B cell (primary cell): ENCODE data around the gene PAGE2. TPM values are rescaled to one million over a fixed set of nuclear protein-coding genes. Genes with fewer than 3 reads are reported as not detected.
"Not testable (repeated sequence)": the region's sequence is repeated elsewhere in the genome, so short reads cannot be mapped to it uniquely, and the experiment has no call there.

Experiments used
- ATAC-seq: fragments of 200-7000 bp; cut with Tn5 transposase; one replicate; pipeline ENCODE4 v1.10.0; 2021; ENCODE audit warnings: low read depth, mild to moderate bottlenecking, moderate number of reproducible peaks, moderate library complexity
- CTCF ChIA-PET: fragments of 350-600 bp; sonication (Branson Sonifier 250); formaldehyde crosslinking; loops from one replicate; lab custom pipeline; 2021; ENCODE audit warnings: antibody characterized with exemption, inconsistent platforms; lab: Charles Lee
- POLR2A ChIA-PET: fragments of 350-600 bp; sonication (Branson Sonifier 250); formaldehyde crosslinking; loops from one replicate; lab custom pipeline; 2021; ENCODE audit warnings: antibody characterized with exemption; lab: Charles Lee
- DNase-seq: peaks from one replicate; pipeline ENCODE4 v3.0.0; 2013
- H2AFZ ChIP-seq: 2 replicates; pipeline ENCODE4 v1.6.1; 2012; ENCODE audit warnings: mild to moderate bottlenecking, low read depth, low read length; ENCODE audit not compliant: insufficient read depth, poor library complexity, severe bottlenecking
- H3K27ac ChIP-seq, 2 donors: 1 replicate in 1 of 2; 2 replicates in 1 of 2; pipeline ENCODE4 v1.5.1; 2012 to 2013; ENCODE audit warnings: low read length in 2 of 2, mild to moderate bottlenecking in 2 of 2, moderate library complexity in 1 of 2
- H3K27me3 ChIP-seq, 4 experiments: fragments of 200-600 bp in 1 of 4; sonication (generic) in 1 of 4; replicated peaks in 1 of 4; 1 replicate in 2 of 4; 2 replicates in 2 of 4; pipeline versions ENCODE4 v1.6.1 to v1.7.0; 2013 to 2016; ENCODE audit warnings: low read length in 3 of 4, mild to moderate bottlenecking in 2 of 4, mixed read lengths in 1 of 4, moderate library complexity in 1 of 4; ENCODE audit not compliant: insufficient read depth in 4 of 4, control insufficient read depth in 3 of 4; ENCODE audit errors: control extremely low read depth in 1 of 4
- H3K36me3 ChIP-seq, 2 experiments: replicated peaks in 1 of 2; 1 replicate in 1 of 2; 2 replicates in 1 of 2; pipeline versions ENCODE4 v1.6.1 to v1.7.1; 2013; ENCODE audit warnings: low read length in 1 of 2; ENCODE audit not compliant: insufficient read depth in 2 of 2, control insufficient read depth in 1 of 2; ENCODE audit errors: control extremely low read depth in 1 of 2, extremely low read depth in 1 of 2
- H3K4me1 ChIP-seq, 2 donors: fragments of 200-600 bp in 1 of 2; sonication (generic) in 1 of 2; 1 replicate in 1 of 2; 2 replicates in 1 of 2; pipeline versions ENCODE4 v1.5.1 to v1.6.1; 2013 to 2017; ENCODE audit warnings: low read length in 2 of 2; ENCODE audit not compliant: control insufficient read depth in 2 of 2, insufficient read depth in 2 of 2
- H3K4me2 ChIP-seq: replicated peaks from 2 replicates; pipeline ENCODE3; 2012; ENCODE audit warnings: mild to moderate bottlenecking, low read depth, low read length; ENCODE audit not compliant: poor library complexity, severe bottlenecking
- H3K4me3 ChIP-seq, 5 experiments: fragments of 200-600 bp in 1 of 5; sonication (generic) in 1 of 5; 1 replicate in 3 of 5; 2 replicates in 2 of 5; pipeline versions ENCODE4 v1.5.1 to v1.7.0; 2011 to 2016; ENCODE audit warnings: low read length in 4 of 5, mild to moderate bottlenecking in 4 of 5, low read depth in 2 of 5, control low read depth in 1 of 5, moderate library complexity in 1 of 5; ENCODE audit not compliant: insufficient read depth in 1 of 5; ENCODE audit errors: control extremely low read depth in 1 of 5, extremely low read depth in 1 of 5
- H3K79me2 ChIP-seq: fragments of 200-600 bp; sonication (generic); one replicate; pipeline ENCODE4 v1.6.0; 2016; ENCODE audit warnings: low read length; ENCODE audit not compliant: control insufficient read depth, insufficient read depth
- H3K9ac ChIP-seq: fragments of 200-600 bp; sonication (generic); 2 replicates; pipeline ENCODE4 v1.6.1; 2017; ENCODE audit warnings: mild to moderate bottlenecking, low read length, moderate library complexity
- H3K9me3 ChIP-seq, 3 donors: one replicate each; pipeline versions ENCODE4 v1.6.1 to v1.7.1; 2013; ENCODE audit warnings: low read length in 2 of 3; ENCODE audit not compliant: control insufficient read depth in 2 of 3, insufficient read depth in 1 of 3; ENCODE audit errors: control extremely low read depth in 1 of 3
- H4K20me1 ChIP-seq: 2 replicates; pipeline ENCODE4 v1.6.0; 2012; ENCODE audit warnings: mild to moderate bottlenecking, low read length; ENCODE audit not compliant: insufficient read depth, control insufficient read depth, poor library complexity, severe bottlenecking
- H3K27ac Mint-ChIP-seq: one replicate; pipeline ENCODE4 v1.8.0; 2021; ENCODE audit warnings: mixed read lengths
- H3K27me3 Mint-ChIP-seq: one replicate; pipeline ENCODE4 v1.8.0; 2021; ENCODE audit warnings: mixed read lengths
- H3K4me1 Mint-ChIP-seq: one replicate; pipeline ENCODE4 v1.8.0; 2021; ENCODE audit warnings: mixed read lengths
- H3K4me3 Mint-ChIP-seq: one replicate; pipeline ENCODE4 v1.8.0; 2021; ENCODE audit warnings: mixed read lengths
- H3K9me3 Mint-ChIP-seq: one replicate; pipeline ENCODE4 v1.8.0; 2022; ENCODE audit warnings: mixed read lengths; ENCODE audit not compliant: insufficient read depth
- EZH2 ChIP-seq: IDR thresholded peaks from 2 replicates; pipeline ENCODE4 v1.6.1; 2012; ENCODE audit warnings: borderline replicate concordance, low read depth, mild to moderate bottlenecking, moderate library complexity, low read length; ENCODE audit not compliant: insufficient read depth, poor library complexity, severe bottlenecking
- WGBS: methylation state at CpG from one replicate; pipeline ENCODE4 v1.1.5; 2013; ENCODE audit warnings: missing lambda C conversion rate; ENCODE audit not compliant: insufficient coverage; 5-methylcytosine and 5-hydroxymethylcytosine counted together
- intact Hi-C: fragments of 100-400 bp; cut with micrococcal nuclease; formaldehyde crosslinking; loops from one replicate; pipeline ENCODE4 v1.10.0; 2022
- polyA plus RNA-seq: library from polyadenylated mRNA; depleted of rRNA; stranded (reverse); fragments of >200 nt; gene quantifications from 2 replicates; pipeline ENCODE4 v1.2.3, GENCODE V29; 2012
- total RNA-seq, 2 donors: library from RNA; stranded (reverse); fragments of 120-200 nt in 1 of 2; gene quantifications; 1 replicate in 1 of 2; 2 replicates in 1 of 2; pipeline versions ENCODE4 v1.2.3 to v1.2.4, GENCODE V29; 2013 to 2022
- TF ChIP-seq, protein P1 (sequence below): fragments of 200-600 bp; IDR thresholded peaks from one replicate; pipeline ENCODE4 v1.8.0; 2022; ENCODE audit warnings: antibody characterized with exemption, mild to moderate bottlenecking

PAGE2 gene
- total and polyA plus RNA-seq, 2 donors (not counting 1 experiment from before 2014, with no cell fraction given), result not detected

DNA sequence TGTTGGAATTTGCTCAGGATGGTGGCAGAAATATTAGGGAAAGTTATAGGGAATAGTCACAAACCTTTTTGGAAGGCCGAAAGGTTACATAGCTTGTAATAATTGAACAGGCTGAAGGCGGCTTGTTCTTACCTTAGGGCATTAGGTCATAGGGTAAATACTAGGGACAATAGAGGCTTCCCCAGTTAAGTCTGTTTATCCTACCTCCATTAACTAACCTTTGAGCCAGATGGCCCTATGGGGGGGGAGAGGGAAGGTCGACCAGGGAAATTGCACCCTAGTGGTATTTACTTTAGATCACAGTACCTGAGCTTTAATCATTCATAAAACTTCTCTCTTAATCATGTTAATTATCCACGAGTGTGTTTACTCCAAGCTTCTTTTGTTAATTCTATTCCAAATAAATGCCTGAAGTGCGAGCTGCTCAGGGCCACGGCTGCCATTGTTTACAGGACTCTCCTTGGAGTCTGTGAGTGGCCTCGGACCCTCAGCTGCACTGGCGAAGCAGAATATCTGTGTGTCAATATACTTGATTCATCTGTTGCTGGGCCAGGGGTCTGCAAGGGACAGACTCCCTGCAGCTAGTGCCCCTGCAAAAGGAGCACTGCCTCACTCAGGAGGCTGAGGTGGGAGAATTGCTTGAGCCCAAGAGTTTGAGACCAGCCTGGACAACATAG is 22.9 kb downstream of the PAGE2 start:
- Histone ChIP-seq H3K4me3 (no peak overlapping the region), H3K27ac (no peak overlapping the region), H3K9ac (no peak overlapping the region), H3K4me2 (no peak overlapping the region), H3K4me1 (no peaks in the 10 kb centered on the region), H2AFZ (no peak overlapping the region), H4K20me1 (no peaks in the 10 kb centered on the region), H3K27me3 (no peaks in the 10 kb centered on the region), H3K9me3 (no peaks in the 10 kb centered on the region), H3K36me3 (no peaks in the 10 kb centered on the region), H3K79me2 (no peaks in the 10 kb centered on the region)
- WGBS, result no CpG with 5 or more reads among the region's 8 CpGs
- ChIA-PET CTCF (no interaction called here), POLR2A (no interaction called here)
- H3K4me1 Mint-ChIP-seq, result no peaks in the 10 kb centered on the region
- intact Hi-C loops, result no loop called here
- no peak overlapping the region for H3K27ac Mint-ChIP-seq
- H3K4me3 Mint-ChIP-seq, result no peak overlapping the region
- TF ChIP-seq EZH2, result no peak
- TF ChIP-seq, protein P1, sequence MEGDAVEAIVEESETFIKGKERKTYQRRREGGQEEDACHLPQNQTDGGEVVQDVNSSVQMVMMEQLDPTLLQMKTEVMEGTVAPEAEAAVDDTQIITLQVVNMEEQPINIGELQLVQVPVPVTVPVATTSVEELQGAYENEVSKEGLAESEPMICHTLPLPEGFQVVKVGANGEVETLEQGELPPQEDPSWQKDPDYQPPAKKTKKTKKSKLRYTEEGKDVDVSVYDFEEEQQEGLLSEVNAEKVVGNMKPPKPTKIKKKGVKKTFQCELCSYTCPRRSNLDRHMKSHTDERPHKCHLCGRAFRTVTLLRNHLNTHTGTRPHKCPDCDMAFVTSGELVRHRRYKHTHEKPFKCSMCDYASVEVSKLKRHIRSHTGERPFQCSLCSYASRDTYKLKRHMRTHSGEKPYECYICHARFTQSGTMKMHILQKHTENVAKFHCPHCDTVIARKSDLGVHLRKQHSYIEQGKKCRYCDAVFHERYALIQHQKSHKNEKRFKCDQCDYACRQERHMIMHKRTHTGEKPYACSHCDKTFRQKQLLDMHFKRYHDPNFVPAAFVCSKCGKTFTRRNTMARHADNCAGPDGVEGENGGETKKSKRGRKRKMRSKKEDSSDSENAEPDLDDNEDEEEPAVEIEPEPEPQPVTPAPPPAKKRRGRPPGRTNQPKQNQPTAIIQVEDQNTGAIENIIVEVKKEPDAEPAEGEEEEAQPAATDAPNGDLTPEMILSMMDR, result no peak
- ATAC-seq (no peak), DNase-seq (no peak)
- no peaks in the 10 kb centered on the region for H3K27me3 Mint-ChIP-seq
- H3K9me3 Mint-ChIP-seq, result no peaks in the 10 kb centered on the region

DNA sequence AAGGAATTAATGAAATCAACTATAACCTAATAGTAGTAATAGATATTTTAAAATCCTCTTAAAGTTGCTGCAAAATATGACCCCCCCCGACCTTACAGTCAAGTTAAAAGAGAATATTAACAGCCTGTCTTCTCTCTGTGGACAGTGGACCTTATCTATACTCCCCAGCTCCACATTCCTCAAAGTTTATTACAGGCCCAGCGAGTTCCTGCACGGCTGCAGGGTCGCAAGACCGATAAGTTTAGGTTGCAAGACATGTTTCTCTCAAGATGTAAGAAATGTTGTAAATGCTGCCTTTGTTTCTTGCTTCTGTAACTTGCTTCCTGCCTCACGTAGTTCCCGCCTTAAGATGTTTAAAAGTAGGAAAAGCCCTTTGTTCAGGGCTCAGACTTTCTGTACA is 27.8 kb downstream of the PAGE2 start:
- no CpG with 5 or more reads among the region's 7 CpGs for WGBS
- H4K20me1 ChIP-seq, CTCF ChIA-PET, H3K4me2 ChIP-seq, H3K27me3 Mint-ChIP-seq, H3K27ac ChIP-seq, H3K79me2 ChIP-seq, POLR2A ChIA-PET, H3K4me3 ChIP-seq, H3K27ac Mint-ChIP-seq, H3K4me1 ChIP-seq, H3K9ac ChIP-seq, H3K9me3 Mint-ChIP-seq, H3K27me3 ChIP-seq, DNase-seq, H3K9me3 ChIP-seq, H2AFZ ChIP-seq, H3K4me3 Mint-ChIP-seq, ATAC-seq, intact Hi-C loops, H3K4me1 Mint-ChIP-seq, H3K36me3 ChIP-seq: not testable (repeated sequence)
